ENCODE measurements around the gene ATG4B. TPM values are rescaled to one million over a fixed set of nuclear protein-coding genes. Genes with fewer than 3 reads are reported as not detected.

The ATG4B gene
- total RNA-seq, 4 donors from 2014 or later, result 61.8 to 146 (median 87.2) TPM

- no peaks in the 10 kb centered on the region for H3K27me3 ChIP-seq
- TF ChIP-seq EP300 (IDR thresholded peaks at IDR 0.05) (no peak), POLR2A (IDR thresholded peaks at IDR 0.05) (no peak)
- TF ChIP-seq, protein P1, sequence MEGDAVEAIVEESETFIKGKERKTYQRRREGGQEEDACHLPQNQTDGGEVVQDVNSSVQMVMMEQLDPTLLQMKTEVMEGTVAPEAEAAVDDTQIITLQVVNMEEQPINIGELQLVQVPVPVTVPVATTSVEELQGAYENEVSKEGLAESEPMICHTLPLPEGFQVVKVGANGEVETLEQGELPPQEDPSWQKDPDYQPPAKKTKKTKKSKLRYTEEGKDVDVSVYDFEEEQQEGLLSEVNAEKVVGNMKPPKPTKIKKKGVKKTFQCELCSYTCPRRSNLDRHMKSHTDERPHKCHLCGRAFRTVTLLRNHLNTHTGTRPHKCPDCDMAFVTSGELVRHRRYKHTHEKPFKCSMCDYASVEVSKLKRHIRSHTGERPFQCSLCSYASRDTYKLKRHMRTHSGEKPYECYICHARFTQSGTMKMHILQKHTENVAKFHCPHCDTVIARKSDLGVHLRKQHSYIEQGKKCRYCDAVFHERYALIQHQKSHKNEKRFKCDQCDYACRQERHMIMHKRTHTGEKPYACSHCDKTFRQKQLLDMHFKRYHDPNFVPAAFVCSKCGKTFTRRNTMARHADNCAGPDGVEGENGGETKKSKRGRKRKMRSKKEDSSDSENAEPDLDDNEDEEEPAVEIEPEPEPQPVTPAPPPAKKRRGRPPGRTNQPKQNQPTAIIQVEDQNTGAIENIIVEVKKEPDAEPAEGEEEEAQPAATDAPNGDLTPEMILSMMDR (IDR thresholded peaks at IDR 0.05), result no peak
- H3K4me1 ChIP-seq, result peaks cover 0 to 12% (median 11%) of the 10 kb centered on the region in 4 donors
- peaks cover 0 to 13% (median 0%) of the 10 kb centered on the region in 4 donors for H3K9me3 ChIP-seq
- 95 to 99% methylated on average over 6 of the region's 6 CpGs for WGBS, 2 donors
- H3K4me3 ChIP-seq, result no peak overlapping the region
- H3K27ac ChIP-seq, result no peak overlapping the region
- peaks cover 3 to 73% (median 21%) of the 10 kb centered on the region in 3 donors for H3K36me3 ChIP-seq
- DNase-seq (ENCODE audit: low spot score in 2 of 2), result no peak
Measured at GRCh38 chr2:241706537-241706936, 69.0 kb downstream of the ATG4B start.

DNA sequence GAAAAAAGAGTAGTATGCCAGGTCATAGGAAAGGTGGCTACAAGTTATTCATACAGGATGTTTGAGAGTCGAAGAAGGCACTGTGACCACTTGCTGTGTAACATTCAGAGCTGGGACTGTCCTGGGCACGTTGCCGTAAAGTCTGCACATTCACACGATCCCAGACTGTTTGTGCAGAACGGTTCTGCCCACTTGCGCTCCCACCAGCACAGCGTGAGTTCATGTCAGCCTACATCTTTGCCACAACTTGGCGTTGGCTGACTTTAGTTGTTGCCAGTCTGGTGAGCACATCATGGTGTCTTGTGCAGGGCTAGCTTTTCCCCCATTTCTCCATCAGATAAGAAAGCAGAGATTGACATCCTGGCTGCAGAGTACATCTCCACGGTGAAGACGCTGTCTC lies 71.4 kb downstream of the ATG4B start:
- WGBS, 2 donors, result 87 to 95% methylated on average over 10 of the region's 10 CpGs
- TF ChIP-seq EP300 (IDR thresholded peaks at IDR 0.05) (no peak), POLR2A (IDR thresholded peaks at IDR 0.05) (no peak)
- TF ChIP-seq, protein P1 (IDR thresholded peaks at IDR 0.05), result no peak
- DNase-seq (ENCODE audit: low spot score in 2 of 2), result no peak
- Histone ChIP-seq H3K4me3 (no peak overlapping the region), H3K27me3 (no peaks in the 10 kb centered on the region), H3K27ac (no peak overlapping the region), H3K36me3 (peaks cover 3 to 97% (median 30%) of the 10 kb centered on the region in 3 donors), H3K4me1 (no peaks in the 10 kb centered on the region), H3K9me3 (peaks cover 0 to 19% (median 0%) of the 10 kb centered on the region in 4 donors)

- Histone ChIP-seq H3K27ac (no peak overlapping the region), H3K9me3 (peaks cover 0 to 9% (median 0%) of the 10 kb centered on the region in 4 donors), H3K27me3 (no peaks in the 10 kb centered on the region), H3K4me3 (no peak overlapping the region), H3K36me3 (peaks cover 3 to 97% (median 30%) of the 10 kb centered on the region in 3 donors), H3K4me1 (no peaks in the 10 kb centered on the region)
- WGBS, 2 donors, result 88 to 92% methylated on average over 16 of the region's 16 CpGs
- TF ChIP-seq POLR2A (IDR thresholded peaks at IDR 0.05) (no peak), EP300 (IDR thresholded peaks at IDR 0.05) (no peak)
- TF ChIP-seq, protein P1 (IDR thresholded peaks at IDR 0.05), result no peak
- no peak for DNase-seq (ENCODE audit: low spot score in 2 of 2)
Measured at GRCh38 chr2:241719093-241719492, 81.6 kb downstream of the ATG4B start.

- H3K36me3 ChIP-seq, result peaks cover 3 to 97% (median 30%) of the 10 kb centered on the region in 3 donors
- H3K9me3 ChIP-seq, result no peaks in the 10 kb centered on the region
- TF ChIP-seq, protein P1 (IDR thresholded peaks at IDR 0.05), result no peak
- TF ChIP-seq POLR2A (IDR thresholded peaks at IDR 0.05) (no peak), EP300 (IDR thresholded peaks at IDR 0.05) (no peak)
Measured at GRCh38 chr2:241720099-241720498, 82.6 kb downstream of the ATG4B start.

DNA sequence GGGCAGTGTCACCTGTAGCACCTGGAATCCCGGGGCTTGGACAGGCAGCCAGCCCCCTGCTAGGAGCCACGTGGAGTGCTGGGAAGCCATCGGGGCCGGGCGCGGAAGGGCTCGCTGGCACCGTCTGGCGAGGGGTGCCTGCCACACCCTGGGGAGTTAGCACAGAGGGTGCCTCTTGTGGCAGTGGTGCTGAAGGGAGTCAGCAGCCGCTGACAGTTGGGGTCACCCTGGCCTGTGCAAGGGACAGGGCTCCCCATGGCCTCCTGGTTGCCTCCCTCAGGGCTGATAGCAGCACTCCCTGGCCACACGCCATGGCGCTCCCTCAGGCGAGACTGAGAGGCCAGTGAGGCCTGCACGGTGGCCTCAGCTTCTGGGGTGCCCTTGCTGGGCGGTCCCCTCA lies 83.1 kb downstream of the ATG4B start:
- TF ChIP-seq EP300 (IDR thresholded peaks at IDR 0.05) (no peak), POLR2A (IDR thresholded peaks at IDR 0.05) (no peak)
- TF ChIP-seq, protein P1 (IDR thresholded peaks at IDR 0.05), result no peak
- no peak for DNase-seq (ENCODE audit: low spot score in 2 of 2)
- Histone ChIP-seq H3K9me3 (no peaks in the 10 kb centered on the region), H3K27me3 (no peaks in the 10 kb centered on the region), H3K27ac (no peak overlapping the region), H3K4me3 (no peak overlapping the region), H3K4me1 (no peaks in the 10 kb centered on the region), H3K36me3 (peaks cover 3 to 97% (median 30%) of the 10 kb centered on the region in 3 donors)
- 88 to 95% methylated on average over 4 to 13 of the region's 15 CpGs for WGBS, 2 donors

More at GRCh38 chr2:241720099-241720498, 82.6 kb downstream of the ATG4B start:
- 88 to 96% methylated on average over 15 to 17 of the region's 19 CpGs for WGBS, 2 donors
- DNase-seq (ENCODE audit: low spot score in 2 of 2), result no peak
- H3K27me3 ChIP-seq, result no peaks in the 10 kb centered on the region
- no peak overlapping the region for H3K4me3 ChIP-seq
- no peaks in the 10 kb centered on the region for H3K4me1 ChIP-seq
- no peak overlapping the region for H3K27ac ChIP-seq
